Karpas-422 (cell line): ENCODE measurements around the gene DDX19B. TPM values are rescaled to one million over a fixed set of nuclear protein-coding genes. Genes with fewer than 3 reads are reported as not detected.
"Not testable (repeated sequence)": the region's sequence is repeated elsewhere in the genome, so short reads cannot be mapped to it uniquely, and the experiment has no call there.

Experiments used
- DNase-seq: peaks from one replicate; pipeline ENCODE4 v3.0.0-alpha.2; 2015
- H2AFZ ChIP-seq: fragments of 200-600 bp; sonication (generic); 2 replicates; pipeline ENCODE4 v1.6.1; 2014; ENCODE audit warnings: antibody characterized with exemption, low read length, mixed read lengths
- H3K27ac ChIP-seq: fragments of 200-600 bp; sonication (generic); 2 replicates; pipeline ENCODE4 v1.5.1; 2014; ENCODE audit warnings: mild to moderate bottlenecking, low read length, moderate library complexity
- H3K27me3 ChIP-seq: fragments of 200-600 bp; sonication (generic); 2 replicates; pipeline ENCODE4 v1.6.1; 2014; ENCODE audit warnings: low read length, mixed read lengths
- H3K36me3 ChIP-seq: fragments of 200-600 bp; sonication (generic); 2 replicates; pipeline ENCODE4 v1.6.1; 2014; ENCODE audit warnings: low read length, mixed read lengths; ENCODE audit not compliant: insufficient read depth
- H3K4me1 ChIP-seq: fragments of 200-600 bp; sonication (generic); 2 replicates; pipeline ENCODE4 v1.6.1; 2014; ENCODE audit warnings: mild to moderate bottlenecking, low read length, mixed read lengths
- H3K4me2 ChIP-seq: fragments of 200-600 bp; sonication (generic); 2 replicates; pipeline ENCODE4 v1.6.1; 2014; ENCODE audit warnings: low read length, low read depth, mild to moderate bottlenecking; ENCODE audit not compliant: poor library complexity, severe bottlenecking
- H3K4me3 ChIP-seq: fragments of 200-600 bp; sonication (generic); 2 replicates; pipeline ENCODE4 v1.5.1; 2014; ENCODE audit warnings: mild to moderate bottlenecking, antibody characterized with exemption, low read length, mixed read lengths
- H3K79me2 ChIP-seq: fragments of 200-600 bp; sonication (generic); 2 replicates; pipeline ENCODE4 v1.6.1; 2014; ENCODE audit warnings: mild to moderate bottlenecking, low read length, mixed read lengths
- H3K9ac ChIP-seq: fragments of 200-600 bp; sonication (generic); 2 replicates; pipeline ENCODE4 v1.6.0; 2014; ENCODE audit warnings: low read length
- H3K9me2 ChIP-seq: fragments of 200-600 bp; sonication (generic), shearing (Covaris generic); replicated peaks from 2 replicates; pipeline ENCODE4 v1.6.0; 2014; ENCODE audit warnings: mild to moderate bottlenecking, low read length, moderate library complexity; ENCODE audit not compliant: insufficient read depth
- H3K9me3 ChIP-seq: fragments of 300-700, 200-600 bp; sonication (generic); 2 replicates; pipeline ENCODE4 v1.6.1; 2014; ENCODE audit warnings: low read length, mixed read lengths
- H4K20me1 ChIP-seq: fragments of 200-600 bp; sonication (generic); 2 replicates; pipeline ENCODE4 v1.6.1; 2014; ENCODE audit warnings: mild to moderate bottlenecking, antibody characterized with exemption, low read length, low read depth; ENCODE audit not compliant: insufficient read depth
- total RNA-seq: library from RNA; depleted of rRNA; stranded (reverse); fragments of >200 nt; shearing (Covaris generic); gene quantifications from 2 replicates; pipeline ENCODE4 v1.2.3, GENCODE V29; 2014; ENCODE audit warnings: low replicate concordance

The DDX19B gene
- total RNA-seq, 1 experiment from 2014 or later: 63.7 TPM

- no peak for DNase-seq
- peaks cover 21% of the 10 kb centered on the region for H3K36me3 ChIP-seq
- H3K4me1 ChIP-seq: peaks cover 32% of the 10 kb centered on the region
- no peaks in the 10 kb centered on the region for H4K20me1 ChIP-seq
- H3K9me3 ChIP-seq: no peaks in the 10 kb centered on the region
- H3K27ac ChIP-seq: peak overlapping the region; percentile 65; the same call in 1 of the 2 replicates
- H3K27me3 ChIP-seq: no peaks in the 10 kb centered on the region
- H3K4me2 ChIP-seq: peak overlapping the region; percentile 91
- peak overlapping the region; percentile 85 for H3K9ac ChIP-seq
- H2AFZ ChIP-seq: no peak overlapping the region
- peak overlapping the region; percentile 74 for H3K4me3 ChIP-seq
- no peaks in the 10 kb centered on the region for H3K9me2 ChIP-seq
- peaks cover 50% of the 10 kb centered on the region for H3K79me2 ChIP-seq
Measured at GRCh38 chr16:70345840-70346239, 46.9 kb downstream of the DDX19B start.

DNA sequence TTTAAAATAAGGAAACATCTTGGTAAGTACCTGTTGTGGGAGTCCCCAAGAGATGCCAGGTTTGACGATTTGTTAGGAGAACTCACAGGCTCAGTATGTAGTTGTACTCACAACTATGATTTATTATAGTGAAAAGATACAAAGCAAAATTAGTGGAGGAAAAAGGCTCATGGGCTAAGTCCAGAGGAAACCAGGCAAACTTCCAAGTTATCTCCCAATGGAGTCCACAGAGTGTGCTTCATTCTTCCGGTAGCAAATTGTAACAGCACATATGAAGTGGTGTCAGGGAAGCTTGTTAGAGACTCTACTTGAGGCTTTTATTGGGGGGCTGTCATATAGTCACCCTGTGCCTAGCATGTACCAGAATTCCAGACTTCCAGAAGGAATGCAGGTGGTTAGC, 50.0 kb downstream of the DDX19B start:
- no peaks in the 10 kb centered on the region for H4K20me1 ChIP-seq
- H3K4me2 ChIP-seq: no peak overlapping the region
- no peak overlapping the region for H3K9ac ChIP-seq
- no peak overlapping the region for H3K27ac ChIP-seq
- H3K9me3 ChIP-seq: no peaks in the 10 kb centered on the region
- peaks cover 58% of the 10 kb centered on the region for H3K79me2 ChIP-seq
- H2AFZ ChIP-seq: no peak overlapping the region
- H3K36me3 ChIP-seq: peaks cover 26% of the 10 kb centered on the region
- no peak for DNase-seq
- no peaks in the 10 kb centered on the region for H3K9me2 ChIP-seq
- peaks cover 24% of the 10 kb centered on the region for H3K4me1 ChIP-seq
- H3K4me3 ChIP-seq: no peak overlapping the region
- H3K27me3 ChIP-seq: no peaks in the 10 kb centered on the region

- Histone ChIP-seq H3K9me2 (no peaks in the 10 kb centered on the region), H3K4me3 (no peak overlapping the region), H3K27ac (no peak overlapping the region), H3K4me1 (peaks cover 24% of the 10 kb centered on the region), H3K4me2 (no peak overlapping the region), H3K9ac (no peak overlapping the region), H3K36me3 (peaks cover 30% of the 10 kb centered on the region), H3K9me3 (no peaks in the 10 kb centered on the region), H3K79me2 (peaks cover 58% of the 10 kb centered on the region), H4K20me1 (no peaks in the 10 kb centered on the region), H2AFZ (no peak overlapping the region), H3K27me3 (no peaks in the 10 kb centered on the region)
- no peak for DNase-seq
Measured at GRCh38 chr16:70349783-70350182, 50.8 kb downstream of the DDX19B start.

- no peaks in the 10 kb centered on the region for H3K27me3 ChIP-seq
- H3K9me2 ChIP-seq: no peaks in the 10 kb centered on the region
- H3K4me1 ChIP-seq: peaks cover 3% of the 10 kb centered on the region; the same call in 1 of the 2 replicates
- H2AFZ ChIP-seq: no peak overlapping the region
- H3K79me2 ChIP-seq: 0 out of 2 replicates have a peak, but pooled peaks cover 3% of the 10 kb centered on the region
- no peak for DNase-seq
- peaks cover 49% of the 10 kb centered on the region for H3K36me3 ChIP-seq
- H3K4me2 ChIP-seq: no peak overlapping the region
- H4K20me1 ChIP-seq: no peaks in the 10 kb centered on the region
- no peaks in the 10 kb centered on the region for H3K9me3 ChIP-seq
- H3K4me3 ChIP-seq: no peak overlapping the region
- H3K27ac ChIP-seq: no peak overlapping the region
- H3K9ac ChIP-seq: no peak overlapping the region
Measured at GRCh38 chr16:70359552-70359951, 60.6 kb downstream of the DDX19B start.

DNA sequence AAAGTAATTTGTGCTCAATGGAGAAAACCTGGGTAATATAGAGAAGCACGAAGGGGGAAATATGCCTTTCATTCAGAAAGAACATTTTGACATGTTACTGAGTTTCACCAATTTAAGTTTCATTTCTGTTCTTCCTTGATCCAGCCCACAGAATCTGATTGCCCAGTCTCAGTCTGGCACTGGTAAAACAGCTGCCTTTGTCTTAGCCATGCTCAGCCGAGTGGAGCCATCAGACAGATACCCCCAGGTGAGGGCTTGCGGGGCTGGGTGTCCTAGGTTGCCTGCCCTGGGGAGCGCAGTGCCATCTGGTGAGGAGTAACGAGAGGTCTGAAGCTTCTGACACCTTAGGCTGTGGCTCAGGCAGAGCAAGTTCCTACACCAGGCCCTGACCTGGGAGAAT, 65.4 kb downstream of the DDX19B start:
- H3K4me1 ChIP-seq: peaks cover 6% of the 10 kb centered on the region; the same call in 1 of the 2 replicates
- H3K9me3 ChIP-seq: no peaks in the 10 kb centered on the region
- H3K27ac ChIP-seq: no peak overlapping the region
- H3K27me3 ChIP-seq: no peaks in the 10 kb centered on the region
- H3K4me2 ChIP-seq: no peak overlapping the region
- peaks cover 35% of the 10 kb centered on the region for H3K36me3 ChIP-seq
- no peak overlapping the region for H2AFZ ChIP-seq
- H3K79me2 ChIP-seq: 0 out of 2 replicates have a peak, but pooled peaks cover 3% of the 10 kb centered on the region
- H3K9me2 ChIP-seq: no peaks in the 10 kb centered on the region
- no peak overlapping the region for H3K9ac ChIP-seq
- no peak overlapping the region for H3K4me3 ChIP-seq
- H4K20me1 ChIP-seq: no peaks in the 10 kb centered on the region
- no peak for DNase-seq

GRCh38 chr16:70370145-70370544, 71.2 kb downstream of the DDX19B start:
- not testable (repeated sequence) for H3K9me3 ChIP-seq, H4K20me1 ChIP-seq

DNA sequence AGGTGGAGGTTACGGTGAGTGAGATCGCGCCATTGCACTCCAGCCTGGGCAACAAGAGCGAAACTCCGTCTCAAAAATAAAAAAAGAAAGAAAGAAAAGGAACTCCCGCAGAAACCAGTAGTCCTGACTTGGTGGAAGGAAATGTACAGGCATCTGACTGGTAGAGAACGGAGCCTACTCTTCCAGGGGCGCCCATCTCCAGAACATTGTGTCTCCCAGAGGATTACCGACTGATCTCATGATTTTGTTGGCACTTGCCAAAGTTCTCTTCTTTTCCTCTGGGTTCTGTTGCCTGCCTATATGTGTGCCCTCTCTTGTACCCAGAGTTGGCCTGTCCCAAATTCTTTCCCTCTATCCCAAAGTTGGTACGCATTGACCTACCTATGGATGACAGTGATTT, 71.9 kb downstream of the DDX19B start:
- H3K27ac ChIP-seq: no peak overlapping the region
- H3K36me3 ChIP-seq: peaks cover 16% of the 10 kb centered on the region; the same call in 1 of the 2 replicates
- no peaks in the 10 kb centered on the region for H3K9me2 ChIP-seq
- H3K9me3 ChIP-seq: no peaks in the 10 kb centered on the region
- H3K4me2 ChIP-seq: no peak overlapping the region
- peaks cover 5% of the 10 kb centered on the region for H4K20me1 ChIP-seq
- H3K4me3 ChIP-seq: no peak overlapping the region
- no peaks in the 10 kb centered on the region for H3K27me3 ChIP-seq
- no peaks in the 10 kb centered on the region for H3K79me2 ChIP-seq
- no peak for DNase-seq
- H3K9ac ChIP-seq: no peak overlapping the region
- H2AFZ ChIP-seq: no peak overlapping the region
- peaks cover 3% of the 10 kb centered on the region for H3K4me1 ChIP-seq

More at GRCh38 chr16:70370145-70370544, 71.2 kb downstream of the DDX19B start:
- not testable (repeated sequence) for H3K4me2 ChIP-seq, H3K27me3 ChIP-seq, H3K4me1 ChIP-seq, H3K9me2 ChIP-seq, H3K9ac ChIP-seq, H3K4me3 ChIP-seq, H3K79me2 ChIP-seq, H2AFZ ChIP-seq, H3K27ac ChIP-seq
- H3K36me3 ChIP-seq: peaks cover 17% of the 10 kb centered on the region; the same call in 1 of the 2 replicates
- peak; percentile 75 for DNase-seq

DNA sequence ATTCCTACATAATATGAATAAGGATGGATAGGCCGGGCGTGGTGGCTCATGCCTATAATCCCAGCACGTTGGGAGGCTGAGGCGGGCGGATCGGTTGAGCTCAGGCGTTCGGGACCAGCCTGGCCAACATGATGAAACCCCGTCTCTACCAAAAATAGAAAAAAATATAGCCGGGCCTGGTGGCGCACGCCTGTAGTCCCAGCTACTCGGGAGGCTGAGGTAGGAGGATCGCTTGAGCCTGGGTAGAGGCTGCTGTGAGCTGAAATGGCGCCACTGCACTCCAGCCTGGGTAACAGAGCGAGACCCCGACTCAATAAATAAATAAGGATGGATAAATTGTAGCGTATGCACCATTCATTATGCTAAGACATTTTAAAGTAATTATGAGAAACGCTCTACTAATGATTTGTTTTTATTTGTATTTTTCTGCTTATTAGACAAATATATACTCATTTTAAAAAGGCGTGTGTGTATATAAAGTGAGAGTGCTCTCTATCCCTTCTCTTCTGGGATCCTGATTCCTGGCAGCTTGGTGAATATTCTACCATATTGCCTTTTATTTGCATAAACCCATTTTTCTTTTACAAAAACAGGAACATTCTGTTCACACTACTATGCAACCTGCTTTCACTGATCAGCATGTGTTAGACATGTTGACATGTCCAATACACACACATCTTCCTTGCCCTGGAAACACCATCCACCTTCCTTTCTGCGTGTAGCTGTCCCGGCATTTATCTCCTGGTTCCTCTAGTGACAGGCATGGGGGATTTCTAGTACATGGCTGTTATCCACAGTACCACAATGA, 74.1 kb downstream of the DDX19B start:
- no peaks in the 10 kb centered on the region for H3K9me2 ChIP-seq

More for the DNA sequence above, 74.1 kb downstream of the DDX19B start:
- no peak overlapping the region for H3K4me2 ChIP-seq
- H3K4me3 ChIP-seq: no peak overlapping the region
- H3K79me2 ChIP-seq: no peaks in the 10 kb centered on the region
- H3K9me3 ChIP-seq: no peaks in the 10 kb centered on the region
- no peak overlapping the region for H2AFZ ChIP-seq
- H3K27ac ChIP-seq: no peak overlapping the region
- no peaks in the 10 kb centered on the region for H3K27me3 ChIP-seq
- DNase-seq: peak; percentile 60
- H3K4me1 ChIP-seq: peaks cover 3% of the 10 kb centered on the region
- no peak overlapping the region for H3K9ac ChIP-seq
- peaks cover 21% of the 10 kb centered on the region; the same call in 1 of the 2 replicates for H3K36me3 ChIP-seq
- H4K20me1 ChIP-seq: peaks cover 5% of the 10 kb centered on the region
